ENCODE data around the gene RCBTB1. TPM values are rescaled to one million over a fixed set of nuclear protein-coding genes. Genes with fewer than 3 reads are reported as not detected.
A peak's percentile ranks its signal among the peaks of the same experiment; 100 is the strongest.
"Not testable (repeated sequence)": the region's sequence is repeated elsewhere in the genome, so short reads cannot be mapped to it uniquely, and the experiment has no call there.

Gene RCBTB1
- total RNA-seq, 2 experiments from 2014 or later = 15.1 to 31.1 TPM

- Histone ChIP-seq H2AFZ (ENCODE audit: low read length) (no peak overlapping the region), H3K27ac (ENCODE audit: low read depth, low read length, poor library complexity, severe bottlenecking) (peak overlapping the region; percentile 27), H3K79me2 (ENCODE audit: insufficient read depth, low read depth, low read length) (no peaks in the 10 kb centered on the region; the same call in 1 of the 2 replicates), H3K36me3 (ENCODE audit: insufficient read depth, low read length) (peaks cover 33% of the 10 kb centered on the region), H3K4me3 (ENCODE audit: low read depth, low read length, poor library complexity, severe bottlenecking) (no peak overlapping the region), H3K9me3 (ENCODE audit: low read length) (no peaks in the 10 kb centered on the region), H3K4me1 (ENCODE audit: insufficient read depth, low read length, poor library complexity, severe bottlenecking) (peaks cover 44% of the 10 kb centered on the region), H4K20me1 (ENCODE audit: insufficient read depth, low read length) (no peaks in the 10 kb centered on the region), H3K4me2 (ENCODE audit: low read length) (peak overlapping the region; percentile 89; the same call in 1 of the 2 replicates), H3K9me2 (ENCODE audit: insufficient read depth, low read length) (no peaks in the 10 kb centered on the region)
- BruUV-seq (replicated peaks) = TSS peak; percentile 36
- intact Hi-C loops (cut with micrococcal nuclease; ENCODE audit: unreplicated experiment) = loop anchor here (5.0 kb wide), 1 partner anchor 90 kb away; the partner anchor contains the start of gene RCBTB1
- no peak for TF ChIP-seq CTCF (conservative IDR thresholded peaks at IDR 0.05; ENCODE audit: low read length)
- no peak for TF ChIP-seq EZH2phosphoT487 (IDR thresholded peaks at IDR 0.05; ENCODE audit: borderline replicate concordance, low read depth, low read length)
- ChIA-PET POLR2A (interaction anchor here (0.8 to 2.8 kb wide), 2 partner anchors 53 to 64 kb away, joined by 3 to 28 read pairs; partner anchors contain the start of genes CAB39L and SETDB2), CTCF (ENCODE audit: unreplicated experiment) (interaction anchor here (1.4 kb wide), 1 partner anchor 54 kb away, joined by 3 read pairs; the partner anchor contains the start of gene CAB39L)
- DNase-seq (ENCODE audit: low spot score) = no peak
Observed at GRCh38 chr13:49497272-49497671, 88.1 kb downstream of the RCBTB1 start.

GRCh38 chr13:49496837-49497236 is 88.5 kb downstream of the RCBTB1 start:
- DNase-seq (ENCODE audit: low spot score); BruUV-seq (replicated peaks); H3K9me3 ChIP-seq (ENCODE audit: low read length); H3K79me2 ChIP-seq (ENCODE audit: insufficient read depth, low read depth, low read length); H4K20me1 ChIP-seq (ENCODE audit: insufficient read depth, low read length); H3K9me2 ChIP-seq (ENCODE audit: insufficient read depth, low read length); H2AFZ ChIP-seq (ENCODE audit: low read length): not testable (repeated sequence)
- Histone ChIP-seq H3K4me1 (ENCODE audit: insufficient read depth, low read length, poor library complexity, severe bottlenecking) (peaks cover 44% of the 10 kb centered on the region), H3K4me2 (ENCODE audit: low read length) (peak overlapping the region; percentile 89), H3K36me3 (ENCODE audit: insufficient read depth, low read length) (peaks cover 37% of the 10 kb centered on the region), H3K27ac (ENCODE audit: low read depth, low read length, poor library complexity, severe bottlenecking) (peak overlapping the region; percentile 91), H3K4me3 (ENCODE audit: low read depth, low read length, poor library complexity, severe bottlenecking) (peak overlapping the region; percentile 76)
- CTCF ChIA-PET (ENCODE audit: unreplicated experiment) = interaction anchor here (0.6 to 1.4 kb wide), 2 partner anchors 54 to 77 kb away, joined by 3 read pairs; partner anchors contain the start of gene CAB39L
- intact Hi-C loops (cut with micrococcal nuclease; ENCODE audit: unreplicated experiment) = loop anchor here (1.0 to 5.0 kb wide), 2 partner anchors 90 to 110 kb away; partner anchors contain the start of gene RCBTB1
- POLR2A ChIA-PET = interaction anchor here (0.6 to 2.8 kb wide), 7 partner anchors 9 to 247 kb away, joined by 3 to 28 read pairs (median 4); partner anchors contain the start of genes CAB39L and SETDB2

- H3K9me2 ChIP-seq (ENCODE audit: insufficient read depth, low read length) = no peaks in the 10 kb centered on the region
- intact Hi-C loops (cut with micrococcal nuclease; ENCODE audit: unreplicated experiment) = loop anchor here (1.0 to 5.0 kb wide), 3 partner anchors 91 to 195 kb away; partner anchors contain the start of gene RCBTB1
- peak within 1 kb of the TSS; percentile 91 for H3K27ac ChIP-seq (ENCODE audit: low read depth, low read length, poor library complexity, severe bottlenecking)
- H3K36me3 ChIP-seq (ENCODE audit: insufficient read depth, low read length) = peaks cover 40% of the 10 kb centered on the region
- DNase-seq (ENCODE audit: low spot score) = peak; percentile 94
- TF ChIP-seq EZH2phosphoT487 (IDR thresholded peaks at IDR 0.05; ENCODE audit: borderline replicate concordance, low read depth, low read length) (no peak), CTCF (conservative IDR thresholded peaks at IDR 0.05; ENCODE audit: low read length) (peak; percentile 36; the same call in 1 of the 2 replicates)
- CTCF ChIA-PET (ENCODE audit: unreplicated experiment) = interaction anchor here (0.6 to 1.4 kb wide), 2 partner anchors 53 to 77 kb away, joined by 3 read pairs; partner anchors contain the start of gene CAB39L
- H3K79me2 ChIP-seq (ENCODE audit: insufficient read depth, low read depth, low read length) = no peaks in the 10 kb centered on the region; the same call in 1 of the 2 replicates
- H3K9me3 ChIP-seq (ENCODE audit: low read length) = no peaks in the 10 kb centered on the region
- H4K20me1 ChIP-seq (ENCODE audit: insufficient read depth, low read length) = no peaks in the 10 kb centered on the region
- peaks cover 44% of the 10 kb centered on the region for H3K4me1 ChIP-seq (ENCODE audit: insufficient read depth, low read length, poor library complexity, severe bottlenecking)
- H2AFZ ChIP-seq (ENCODE audit: low read length) = peak within 1 kb of the TSS; percentile 84
- H3K4me2 ChIP-seq (ENCODE audit: low read length) = peak within 1 kb of the TSS; percentile 89
- H3K4me3 ChIP-seq (ENCODE audit: low read depth, low read length, poor library complexity, severe bottlenecking) = peak within 1 kb of the TSS; percentile 76
- BruUV-seq (replicated peaks) = no TSS peak
- POLR2A ChIA-PET = interaction anchor here (0.5 to 2.8 kb wide), 16 partner anchors 10 to 248 kb away, joined by 3 to 28 read pairs (median 4); partner anchors contain the start of genes CAB39L and SETDB2
Observed at GRCh38 chr13:49495783-49496762, 89.3 kb downstream of the RCBTB1 start, which contains the start of gene PHF11. PHF11 (plus strand) TSS chr13:49495953; CDS start chr13:49496002, 49 bp downstream.
